SU-DHL-6 (cell line): ENCODE data around the gene SKI.

ENCODE experiments used
- H2AFZ ChIP-seq: fragments of 200-600 bp; sonication (generic); 2 replicates; pipeline ENCODE4 v1.6.1; 2014; ENCODE audit warnings: low read depth, mild to moderate bottlenecking, moderate library complexity, mixed read lengths, antibody characterized with exemption, low read length; ENCODE audit not compliant: severe bottlenecking
- H3F3A ChIP-seq: fragments of 200-600 bp; shearing (Covaris generic); 2 replicates; pipeline ENCODE4 v1.6.0; 2016; ENCODE audit warnings: antibody characterized with exemption, mild to moderate bottlenecking; ENCODE audit not compliant: insufficient read depth
- H3K27ac ChIP-seq: fragments of 200-600 bp; sonication (generic); 2 replicates; pipeline ENCODE4 v1.5.1; 2016; ENCODE audit warnings: low read depth, mild to moderate bottlenecking, low read length, moderate library complexity, mixed read lengths
- H3K27me3 ChIP-seq: fragments of 200-600 bp; sonication (generic), shearing (Covaris generic); 2 replicates; pipeline ENCODE4 v1.6.0; 2014; ENCODE audit warnings: mild to moderate bottlenecking, low read length
- H3K36me3 ChIP-seq: fragments of 200-600 bp; sonication (generic); 2 replicates; pipeline ENCODE4 v1.6.1; 2014; ENCODE audit warnings: mild to moderate bottlenecking, low read length, mixed read lengths
- H3K4me2 ChIP-seq: fragments of 300-600, 200-600 bp; shearing (Covaris generic), sonication (generic); 2 replicates; pipeline ENCODE4 v1.6.0; 2014; ENCODE audit warnings: low read length, low read depth, mild to moderate bottlenecking; ENCODE audit not compliant: poor library complexity, severe bottlenecking
- H3K4me3 ChIP-seq: fragments of 200-600 bp; sonication (generic); 2 replicates; pipeline ENCODE4 v1.5.1; 2014; ENCODE audit warnings: antibody characterized with exemption, low read length, mild to moderate bottlenecking, mixed read lengths; ENCODE audit not compliant: insufficient read depth, poor library complexity, severe bottlenecking
- H3K79me2 ChIP-seq: fragments of 200-600 bp; sonication (generic); 2 replicates; pipeline ENCODE4 v1.6.1; 2014; ENCODE audit warnings: mild to moderate bottlenecking, low read length, moderate library complexity; ENCODE audit not compliant: insufficient read depth
- H3K9ac ChIP-seq: fragments of 200-600 bp; sonication (generic); 2 replicates; pipeline ENCODE4 v1.7.0; 2014; ENCODE audit warnings: mild to moderate bottlenecking, low read length
- H3K9me2 ChIP-seq: fragments of 200-600 bp; sonication (generic); replicated peaks from 2 replicates; pipeline ENCODE4 v1.6.1; 2014; ENCODE audit warnings: low read length; ENCODE audit not compliant: insufficient read depth
- H3K9me3 ChIP-seq: fragments of 200-600 bp; sonication (generic); 2 replicates; pipeline ENCODE4 v1.6.1; 2014; ENCODE audit warnings: low read length, mixed read lengths; ENCODE audit not compliant: insufficient read depth
- H4K20me1 ChIP-seq: fragments of 200-600 bp; sonication (generic); 2 replicates; pipeline ENCODE4 v1.6.1; 2014; ENCODE audit warnings: low read depth, mild to moderate bottlenecking, antibody characterized with exemption, low read length, moderate library complexity, mixed read lengths
- CTCF ChIP-seq: fragments of 200-600 bp; sonication (generic); IDR thresholded peaks from one replicate; pipeline ENCODE4 v1.5.1; 2017; ENCODE audit warnings: antibody characterized with exemption, mild to moderate bottlenecking, low read length, moderate library complexity; ENCODE audit not compliant: insufficient read depth, poor library complexity, severe bottlenecking
- EZH2phosphoT487 ChIP-seq: fragments of 200-600 bp; sonication (generic), shearing (Covaris generic); conservative IDR thresholded peaks from 2 replicates; pipeline ENCODE4 v1.6.1; 2018; ENCODE audit warnings: mild to moderate bottlenecking, antibody characterized with exemption, low read length, moderate library complexity, mixed read lengths

The SKI gene

GRCh38 chr1:2279817-2280216 is 51.7 kb downstream of the SKI start:
- H3K36me3 ChIP-seq: no peaks in the 10 kb centered on the region
- H3K9me2 ChIP-seq: no peaks in the 10 kb centered on the region
- no peaks in the 10 kb centered on the region for H3K9me3 ChIP-seq
- no peak overlapping the region for H2AFZ ChIP-seq
- no peaks in the 10 kb centered on the region for H3K27me3 ChIP-seq
- no peak overlapping the region for H3K27ac ChIP-seq
- no peaks in the 10 kb centered on the region for H4K20me1 ChIP-seq
- H3K9ac ChIP-seq: no peak overlapping the region
- no peaks in the 10 kb centered on the region for H3F3A ChIP-seq
- no peak for TF ChIP-seq EZH2phosphoT487
- TF ChIP-seq CTCF: no peak
- H3K4me3 ChIP-seq: no peak overlapping the region
- no peaks in the 10 kb centered on the region for H3K79me2 ChIP-seq
- no peak overlapping the region for H3K4me2 ChIP-seq

- no peaks in the 10 kb centered on the region for H3K9me2 ChIP-seq
- H3K79me2 ChIP-seq: no peaks in the 10 kb centered on the region
- H4K20me1 ChIP-seq: no peaks in the 10 kb centered on the region
- H3F3A ChIP-seq: no peaks in the 10 kb centered on the region
- no peak overlapping the region for H3K4me3 ChIP-seq
- no peaks in the 10 kb centered on the region for H3K9me3 ChIP-seq
- no peak overlapping the region for H3K4me2 ChIP-seq
- no peak overlapping the region for H3K9ac ChIP-seq
- H2AFZ ChIP-seq: no peak overlapping the region
- TF ChIP-seq CTCF (no peak), EZH2phosphoT487 (no peak)
- H3K36me3 ChIP-seq: no peaks in the 10 kb centered on the region
- H3K27me3 ChIP-seq: no peaks in the 10 kb centered on the region
- no peak overlapping the region for H3K27ac ChIP-seq
These were observed 54.6 kb downstream of the SKI start for GRCh38 chr1:2282556-2283270.

GRCh38 chr1:2283371-2283990 is 55.4 kb downstream of the SKI start:
- Histone ChIP-seq H4K20me1 (no peaks in the 10 kb centered on the region), H3K9me3 (no peaks in the 10 kb centered on the region), H2AFZ (no peak overlapping the region), H3K9me2 (no peaks in the 10 kb centered on the region), H3F3A (no peaks in the 10 kb centered on the region), H3K4me3 (no peak overlapping the region), H3K27me3 (no peaks in the 10 kb centered on the region), H3K9ac (no peak overlapping the region), H3K79me2 (no peaks in the 10 kb centered on the region), H3K4me2 (no peak overlapping the region), H3K36me3 (no peaks in the 10 kb centered on the region), H3K27ac (no peak overlapping the region)
- TF ChIP-seq EZH2phosphoT487 (no peak), CTCF (no peak)
